ENCODE data around the gene PNPLA7. TPM values are rescaled to one million over a fixed set of nuclear protein-coding genes. Genes with fewer than 3 reads are reported as not detected.

PNPLA7 gene
- total RNA-seq, 1 donor from 2014 or later = 0.06 TPM

- DNase-seq (ENCODE audit: low read depth) = no peak
- TF ChIP-seq CTCF (conservative IDR thresholded peaks at IDR 0.05; ENCODE audit: low read depth, low read length) = no peak
- peak overlapping the region; percentile 77 for H3K4me3 ChIP-seq (ENCODE audit: low read depth, low read length)
Measured at GRCh38 chr9:137459601-137460362, 90.4 kb downstream of the PNPLA7 start.

DNA sequence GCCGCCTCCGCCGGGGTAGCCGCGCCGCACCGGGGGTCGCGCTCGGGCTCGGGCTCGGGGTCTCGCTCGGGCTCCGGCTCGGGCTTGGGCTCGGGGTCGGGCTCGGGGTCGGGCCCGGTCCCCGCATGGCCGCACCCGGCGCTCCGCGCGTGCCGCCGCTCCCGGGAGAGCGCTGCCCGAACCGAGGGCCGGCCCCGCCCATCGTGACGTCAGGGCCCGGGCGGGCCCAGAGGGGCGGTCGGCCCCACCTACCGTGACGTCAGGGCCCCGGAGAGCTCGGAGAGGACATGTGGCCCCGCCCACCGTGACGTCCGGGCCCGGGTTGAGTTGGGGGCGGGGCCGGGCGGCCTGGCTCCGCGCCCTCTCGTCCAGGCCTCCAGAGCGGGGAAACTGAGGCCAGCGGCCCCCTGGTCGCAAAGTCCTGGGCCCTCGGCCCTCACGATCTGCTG lies 91.0 kb downstream of the PNPLA7 start, which contains the start of gene NSMF:
TSS of gene NSMF (minus strand) at position 183 of the 449 bp plus-strand sequence. CDS start 232 bp downstream, outside the sequence.
- TF ChIP-seq CTCF (conservative IDR thresholded peaks at IDR 0.05; ENCODE audit: low read depth, low read length) = no peak
- no peak for DNase-seq (ENCODE audit: low read depth)
- peak within 1 kb of the TSS; percentile 77 for H3K4me3 ChIP-seq (ENCODE audit: low read depth, low read length)

- no peak for DNase-seq (ENCODE audit: low read depth)
Measured at GRCh38 chr9:137458194-137459151, 91.7 kb downstream of the PNPLA7 start.

GRCh38 chr9:137457406-137458193 lies 92.6 kb downstream of the PNPLA7 start:
- H3K4me3 ChIP-seq (ENCODE audit: low read depth, low read length) = peak overlapping the region; percentile 77
- no peak for TF ChIP-seq CTCF (conservative IDR thresholded peaks at IDR 0.05; ENCODE audit: low read depth, low read length)
- no peak for DNase-seq (ENCODE audit: low read depth)

More at GRCh38 chr9:137458194-137459151, 91.7 kb downstream of the PNPLA7 start:
- H3K4me3 ChIP-seq (ENCODE audit: low read depth, low read length) = peak overlapping the region; percentile 77
- no peak for TF ChIP-seq CTCF (conservative IDR thresholded peaks at IDR 0.05; ENCODE audit: low read depth, low read length)

GRCh38 chr9:137456864-137457405 lies 93.3 kb downstream of the PNPLA7 start:
- no peak overlapping the region for H3K4me3 ChIP-seq (ENCODE audit: low read depth, low read length)
- TF ChIP-seq CTCF (conservative IDR thresholded peaks at IDR 0.05; ENCODE audit: low read depth, low read length) = no peak
- DNase-seq (ENCODE audit: low read depth) = no peak

Measured in epithelial cell of proximal tubule (primary cell).